ENCODE results near the gene DVL1. TPM values are rescaled to one million over a fixed set of nuclear protein-coding genes. Genes with fewer than 3 reads are reported as not detected.

Gene DVL1
- total and polyA plus RNA-seq, 5 experiments from 2014 or later = 0.99 to 53.3 (median 2.0) TPM

DNA sequence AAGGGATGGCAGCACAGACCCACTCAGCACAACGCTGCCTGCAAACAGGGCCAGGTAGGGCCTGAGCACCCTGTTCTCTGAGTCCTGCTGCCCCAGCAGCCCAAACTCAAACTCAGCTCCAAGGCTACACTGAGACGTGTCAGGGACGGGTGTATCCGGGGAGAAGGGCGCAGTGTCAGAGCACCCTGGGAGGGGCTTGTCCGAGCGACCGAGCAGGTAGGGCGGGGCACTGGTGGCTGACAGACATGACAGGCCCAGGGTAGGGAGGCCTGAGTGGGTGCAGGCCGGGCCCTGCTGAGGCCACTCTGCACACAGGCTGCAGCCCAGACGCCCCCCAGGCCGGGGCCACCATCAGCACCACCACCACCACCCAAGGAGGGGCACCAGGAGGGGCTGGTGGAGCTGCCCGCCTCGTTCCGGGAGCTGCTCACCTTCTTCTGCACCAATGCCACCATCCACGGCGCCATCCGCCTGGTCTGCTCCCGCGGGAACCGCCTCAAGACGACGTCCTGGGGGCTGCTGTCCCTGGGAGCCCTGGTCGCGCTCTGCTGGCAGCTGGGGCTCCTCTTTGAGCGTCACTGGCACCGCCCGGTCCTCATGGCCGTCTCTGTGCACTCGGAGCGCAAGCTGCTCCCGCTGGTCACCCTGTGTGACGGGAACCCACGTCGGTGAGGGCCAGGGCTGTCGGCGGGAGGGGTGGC, 63.5 kb downstream of the DVL1 start:
- POLR2A ChIA-PET = interaction anchor here (0.9 to 1.6 kb wide), 2 partner anchors 10 to 19 kb away, joined by 3 read pairs; no protein-coding TSS in a partner anchor
- DNase-seq (no peak), ATAC-seq (no peak)
- H3K4me3 Mint-ChIP-seq = no peak overlapping the region
- H3K9me3 Mint-ChIP-seq = no peaks in the 10 kb centered on the region
- H3K4me1 Mint-ChIP-seq = peaks cover 0 to 9% (median 5%) of the 10 kb centered on the region in 4 donors
- peaks cover 0 to 9% (median 0%) of the 10 kb centered on the region in 5 donors for H3K27me3 Mint-ChIP-seq
- no peaks in the 10 kb centered on the region for H3K36me3 Mint-ChIP-seq
- no peak overlapping the region for H3K27ac Mint-ChIP-seq

Small RNA genes lying within 50 kb of the gene (microRNA-seq; reads per million reads assigned to microRNA genes)
- gene MIR6726 (ENCODE audit: borderline microRNAs expressed) (not detected), gene MIR6727 (ENCODE audit: borderline microRNAs expressed) (not detected), gene MIR6808 (ENCODE audit: borderline microRNAs expressed) (1.7 reads per million)

Other genes with a start within 250 kb of the DVL1 start
- gene C1orf159, start 233.3 kb downstream of the DVL1 start, total RNA-seq = 10 to 100 TPM; 24.9 to 26.5 TPM
- gene C1orf159, start 233.3 kb downstream of the DVL1 start, polyA plus RNA-seq = 10 to 100 TPM in 1 of 3 donors, 1 to 10 TPM in 2; 3.2 to 10.7 (median 6.2) TPM
- not detected for gene TTLL10, start 175.5 kb downstream of the DVL1 start, total RNA-seq
- gene TTLL10, start 175.5 kb downstream of the DVL1 start, polyA plus RNA-seq = not detected
- gene TNFRSF18, start 142.8 kb downstream of the DVL1 start, total RNA-seq = 1 to 10 TPM; 1.5 to 1.6 TPM
- 1 to 10 TPM in 1 of 3 donors, not detected in 2; 2.3 TPM for gene TNFRSF18, start 142.8 kb downstream of the DVL1 start, polyA plus RNA-seq
- under 1 TPM; 0.44 to 0.73 TPM for gene TNFRSF4, start 135.3 kb downstream of the DVL1 start, total RNA-seq
- under 1 TPM; 0.30 to 0.62 (median 0.30) TPM for gene TNFRSF4, start 135.3 kb downstream of the DVL1 start, polyA plus RNA-seq
- 100 to 1,000 TPM; 110 to 115 TPM for gene SDF4, start 117.4 kb downstream of the DVL1 start, total RNA-seq
- gene SDF4, start 117.4 kb downstream of the DVL1 start, polyA plus RNA-seq = 10 to 100 TPM; 73.8 to 86.3 (median 76.7) TPM
- gene B3GALT6, start 117.2 kb downstream of the DVL1 start, total RNA-seq = 10 to 100 TPM; 21.4 to 23.6 TPM
- 10 to 100 TPM in 2 of 3 donors, 1 to 10 TPM in 1; 8.8 to 24.6 (median 14.6) TPM for gene B3GALT6, start 117.2 kb downstream of the DVL1 start, polyA plus RNA-seq
- gene C1QTNF12, start 102.7 kb downstream of the DVL1 start, total RNA-seq = 1 to 10 TPM; 5.0 to 7.1 TPM
- gene C1QTNF12, start 102.7 kb downstream of the DVL1 start, polyA plus RNA-seq = under 1 TPM in 1 of 3 donors, not detected in 2; 0.22 TPM
- 100 to 1,000 TPM; 104 to 105 TPM for gene UBE2J2, start 75.6 kb downstream of the DVL1 start, total RNA-seq
- 10 to 100 TPM; 84.7 to 92.9 (median 85.8) TPM for gene UBE2J2, start 75.6 kb downstream of the DVL1 start, polyA plus RNA-seq
- gene SCNN1D, start 69.0 kb downstream of the DVL1 start, total RNA-seq = 10 to 100 TPM; 11.8 to 17.4 TPM
- gene SCNN1D, start 69.0 kb downstream of the DVL1 start, polyA plus RNA-seq = under 1 TPM in 2 of 3 donors, not detected in 1; 0.06 to 0.58 TPM
- 10 to 100 TPM; 65.3 to 69.1 TPM for gene ACAP3, start 41.5 kb downstream of the DVL1 start, total RNA-seq
- 1 to 10 TPM; 2.0 to 6.7 (median 3.5) TPM for gene ACAP3, start 41.5 kb downstream of the DVL1 start, polyA plus RNA-seq
- 10 to 100 TPM; 19.6 to 23.4 TPM for gene PUSL1, start 40.8 kb downstream of the DVL1 start, total RNA-seq
- gene PUSL1, start 40.8 kb downstream of the DVL1 start, polyA plus RNA-seq = 10 to 100 TPM; 14.5 to 18.2 (median 17.7) TPM
- 100 to 1,000 TPM; 171 to 174 TPM for gene INTS11, start 24.8 kb downstream of the DVL1 start, total RNA-seq
- 10 to 100 TPM; 51.7 to 65.1 (median 59.9) TPM for gene INTS11, start 24.8 kb downstream of the DVL1 start, polyA plus RNA-seq
- 10 to 100 TPM; 25.5 to 25.9 TPM for gene CPTP, start 24.6 kb downstream of the DVL1 start, total RNA-seq
- gene CPTP, start 24.6 kb downstream of the DVL1 start, polyA plus RNA-seq = 10 to 100 TPM in 2 of 3 donors, 1 to 10 TPM in 1; 9.3 to 19.9 (median 11.6) TPM
- gene TAS1R3, start 18.1 kb downstream of the DVL1 start, total RNA-seq = 1 to 10 TPM; 2.7 to 3.0 TPM
- gene TAS1R3, start 18.1 kb downstream of the DVL1 start, polyA plus RNA-seq = under 1 TPM in 1 of 3 donors, not detected in 2; 0.10 TPM
- gene MXRA8, start 9.1 kb upstream of the DVL1 start, total RNA-seq = 1 to 10 TPM; 7.4 to 7.7 TPM
- 10 to 100 TPM in 2 of 3 donors, 1 to 10 TPM in 1; 7.4 to 22.0 (median 19.7) TPM for gene MXRA8, start 9.1 kb upstream of the DVL1 start, polyA plus RNA-seq
- 10 to 100 TPM; 68.0 to 70.3 TPM for gene AURKAIP1, start 25.8 kb upstream of the DVL1 start, total RNA-seq
- gene AURKAIP1, start 25.8 kb upstream of the DVL1 start, polyA plus RNA-seq = 100 to 1,000 TPM; 146 to 169 (median 168) TPM
- 100 to 1,000 TPM; 399 to 406 TPM for gene CCNL2, start 49.9 kb upstream of the DVL1 start, total RNA-seq
- gene CCNL2, start 49.9 kb upstream of the DVL1 start, polyA plus RNA-seq = 10 to 100 TPM; 13.4 to 28.1 (median 13.7) TPM
- gene MRPL20, start 57.9 kb upstream of the DVL1 start, total RNA-seq = 100 to 1,000 TPM; 162 to 165 TPM
- 100 to 1,000 TPM; 203 to 233 (median 224) TPM for gene MRPL20, start 57.9 kb upstream of the DVL1 start, polyA plus RNA-seq
- not detected for gene ANKRD65, start 71.9 kb upstream of the DVL1 start, total RNA-seq
- not detected for gene ANKRD65, start 71.9 kb upstream of the DVL1 start, polyA plus RNA-seq
- not detected for gene VWA1, start 86.3 kb upstream of the DVL1 start, total RNA-seq
- gene VWA1, start 86.3 kb upstream of the DVL1 start, polyA plus RNA-seq = not detected
- under 1 TPM; 0.49 to 0.70 TPM for gene ATAD3C, start 100.3 kb upstream of the DVL1 start, total RNA-seq
- gene ATAD3C, start 100.3 kb upstream of the DVL1 start, polyA plus RNA-seq = 1 to 10 TPM in 2 of 3 donors, under 1 TPM in 1; 0.04 to 3.1 (median 2.1) TPM
- 10 to 100 TPM; 47.3 to 50.9 TPM for gene ATAD3B, start 122.3 kb upstream of the DVL1 start, total RNA-seq
- gene ATAD3B, start 122.3 kb upstream of the DVL1 start, polyA plus RNA-seq = 1 to 10 TPM; 2.4 to 5.6 (median 2.6) TPM
- gene ATAD3A, start 162.7 kb upstream of the DVL1 start, total RNA-seq = 10 to 100 TPM; 24.7 to 27.5 TPM
- 10 to 100 TPM in 1 of 3 donors, 1 to 10 TPM in 2; 7.7 to 15.3 (median 8.5) TPM for gene ATAD3A, start 162.7 kb upstream of the DVL1 start, polyA plus RNA-seq
- gene TMEM240, start 191.2 kb upstream of the DVL1 start, total RNA-seq = 1 to 10 TPM; 3.4 TPM
- gene TMEM240, start 191.2 kb upstream of the DVL1 start, polyA plus RNA-seq = not detected
- gene SSU72, start 225.4 kb upstream of the DVL1 start, total RNA-seq = 100 to 1,000 TPM; 158 to 162 TPM
- gene SSU72, start 225.4 kb upstream of the DVL1 start, polyA plus RNA-seq = 100 to 1,000 TPM; 219 to 290 (median 248) TPM

All from naive thymus-derived CD8-positive, alpha-beta T cell (primary cell).